Neural progenitor cell (in vitro differentiated cells): ENCODE measurements around the gene CBLC.

Experiments
- EZH2phosphoT487 ChIP-seq: fragments of 200-600 bp; sonication (generic); IDR thresholded peaks from 2 replicates; pipeline ENCODE4 v1.6.1; 2017; ENCODE audit warnings: antibody characterized with exemption
- TF ChIP-seq, protein P1 (sequence below): fragments of 200-600 bp; sonication (generic); IDR thresholded peaks from 2 replicates; pipeline ENCODE4 v1.5.1; 2017; ENCODE audit warnings: antibody characterized with exemption, mild to moderate bottlenecking

DNA sequence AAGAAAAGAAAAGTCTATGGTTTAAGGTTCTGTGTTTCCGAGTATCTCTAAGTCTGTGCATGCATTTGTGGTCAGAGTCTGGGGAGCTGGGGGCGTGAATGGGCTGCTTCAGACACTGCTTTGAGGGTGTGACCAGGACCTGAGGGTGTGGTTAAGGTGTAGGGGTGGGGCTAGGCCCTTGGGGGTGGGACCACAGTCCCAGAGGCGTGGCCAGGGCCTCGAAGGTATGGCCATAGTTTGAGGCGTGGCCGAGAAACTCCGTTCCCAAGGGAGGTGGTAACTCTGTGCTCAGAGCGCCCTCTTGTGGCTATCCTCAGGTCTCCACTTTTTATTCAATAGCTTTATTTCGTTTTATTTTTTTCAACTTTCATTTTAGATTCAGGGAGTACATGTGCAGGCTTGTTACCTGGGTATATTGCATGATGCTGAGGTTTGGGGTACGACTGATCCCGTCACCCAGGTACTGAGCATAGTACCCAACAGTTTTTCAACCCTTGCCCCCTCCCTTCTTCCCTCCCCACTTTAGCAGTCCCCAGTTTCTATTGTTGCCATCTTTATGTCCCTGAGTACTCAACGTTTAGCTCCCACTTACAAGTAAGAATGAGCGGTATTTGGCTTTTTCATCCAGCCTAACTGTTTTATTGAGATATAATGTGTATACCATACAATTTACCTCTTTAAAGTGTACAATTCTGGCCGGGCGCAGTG is 7.0 kb upstream of the CBLC start:
- TF ChIP-seq, protein P1, sequence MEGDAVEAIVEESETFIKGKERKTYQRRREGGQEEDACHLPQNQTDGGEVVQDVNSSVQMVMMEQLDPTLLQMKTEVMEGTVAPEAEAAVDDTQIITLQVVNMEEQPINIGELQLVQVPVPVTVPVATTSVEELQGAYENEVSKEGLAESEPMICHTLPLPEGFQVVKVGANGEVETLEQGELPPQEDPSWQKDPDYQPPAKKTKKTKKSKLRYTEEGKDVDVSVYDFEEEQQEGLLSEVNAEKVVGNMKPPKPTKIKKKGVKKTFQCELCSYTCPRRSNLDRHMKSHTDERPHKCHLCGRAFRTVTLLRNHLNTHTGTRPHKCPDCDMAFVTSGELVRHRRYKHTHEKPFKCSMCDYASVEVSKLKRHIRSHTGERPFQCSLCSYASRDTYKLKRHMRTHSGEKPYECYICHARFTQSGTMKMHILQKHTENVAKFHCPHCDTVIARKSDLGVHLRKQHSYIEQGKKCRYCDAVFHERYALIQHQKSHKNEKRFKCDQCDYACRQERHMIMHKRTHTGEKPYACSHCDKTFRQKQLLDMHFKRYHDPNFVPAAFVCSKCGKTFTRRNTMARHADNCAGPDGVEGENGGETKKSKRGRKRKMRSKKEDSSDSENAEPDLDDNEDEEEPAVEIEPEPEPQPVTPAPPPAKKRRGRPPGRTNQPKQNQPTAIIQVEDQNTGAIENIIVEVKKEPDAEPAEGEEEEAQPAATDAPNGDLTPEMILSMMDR = peak; percentile 89
- no peak for TF ChIP-seq EZH2phosphoT487
